ENCODE measurements around the gene ZFP1. TPM values are rescaled to one million over a fixed set of nuclear protein-coding genes. Genes with fewer than 3 reads are reported as not detected.

ZFP1 gene
- total RNA-seq, 1 donor from 2014 or later, result 21.8 TPM

DNA sequence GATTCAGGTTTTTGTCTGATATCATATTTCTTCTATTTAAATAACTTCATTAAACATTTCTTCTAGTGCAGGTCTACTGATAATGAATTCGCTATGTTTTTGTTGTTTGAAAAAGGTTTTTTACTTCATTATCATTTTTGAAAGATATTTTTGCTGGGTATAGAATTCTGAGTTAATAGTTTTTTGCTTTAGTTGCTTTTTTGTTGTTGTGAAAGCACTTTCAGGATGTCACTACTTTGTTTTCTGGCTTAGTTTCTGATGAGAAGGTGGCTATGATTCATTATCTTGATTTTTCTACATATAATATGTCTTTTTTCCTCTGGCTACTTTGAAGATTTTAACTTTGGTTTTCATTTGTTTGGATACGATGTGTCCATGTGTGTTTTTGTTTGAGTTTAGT is 3.5 kb downstream of the ZFP1 start:
- no peak overlapping the region for H3K27ac Mint-ChIP-seq
- TF ChIP-seq, protein P1, sequence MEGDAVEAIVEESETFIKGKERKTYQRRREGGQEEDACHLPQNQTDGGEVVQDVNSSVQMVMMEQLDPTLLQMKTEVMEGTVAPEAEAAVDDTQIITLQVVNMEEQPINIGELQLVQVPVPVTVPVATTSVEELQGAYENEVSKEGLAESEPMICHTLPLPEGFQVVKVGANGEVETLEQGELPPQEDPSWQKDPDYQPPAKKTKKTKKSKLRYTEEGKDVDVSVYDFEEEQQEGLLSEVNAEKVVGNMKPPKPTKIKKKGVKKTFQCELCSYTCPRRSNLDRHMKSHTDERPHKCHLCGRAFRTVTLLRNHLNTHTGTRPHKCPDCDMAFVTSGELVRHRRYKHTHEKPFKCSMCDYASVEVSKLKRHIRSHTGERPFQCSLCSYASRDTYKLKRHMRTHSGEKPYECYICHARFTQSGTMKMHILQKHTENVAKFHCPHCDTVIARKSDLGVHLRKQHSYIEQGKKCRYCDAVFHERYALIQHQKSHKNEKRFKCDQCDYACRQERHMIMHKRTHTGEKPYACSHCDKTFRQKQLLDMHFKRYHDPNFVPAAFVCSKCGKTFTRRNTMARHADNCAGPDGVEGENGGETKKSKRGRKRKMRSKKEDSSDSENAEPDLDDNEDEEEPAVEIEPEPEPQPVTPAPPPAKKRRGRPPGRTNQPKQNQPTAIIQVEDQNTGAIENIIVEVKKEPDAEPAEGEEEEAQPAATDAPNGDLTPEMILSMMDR (IDR thresholded peaks at IDR 0.05; ENCODE audit: unreplicated experiment), result no peak
- peaks cover 4% of the 10 kb centered on the region for H3K4me1 Mint-ChIP-seq

DNA sequence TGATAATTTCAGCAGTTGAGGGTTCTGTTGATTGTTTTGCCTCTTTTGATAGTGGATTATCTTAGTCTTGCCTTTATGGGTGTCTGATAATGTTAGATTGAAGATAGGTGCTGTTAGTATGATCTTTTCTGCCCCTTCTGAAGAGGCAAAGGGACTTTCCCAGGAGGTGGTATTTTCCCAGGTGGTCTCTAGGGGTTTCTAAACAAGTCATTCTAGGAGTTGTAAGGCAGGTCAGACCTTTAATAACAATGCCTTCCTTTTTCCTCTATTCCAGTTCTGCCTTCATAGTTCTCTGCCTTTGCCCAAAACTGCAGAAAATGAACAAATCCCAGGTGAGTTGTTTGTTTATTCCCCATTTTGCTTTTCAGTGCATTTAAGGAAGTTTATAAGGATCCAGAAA is 4.3 kb downstream of the ZFP1 start:
- Mint-ChIP-seq H3K27me3 (ENCODE audit: low read depth) (no peaks in the 10 kb centered on the region), H3K9me3 (peaks cover 41% of the 10 kb centered on the region), H3K36me3 (peaks cover 63% of the 10 kb centered on the region), H3K27ac (no peak overlapping the region), H3K4me1 (peaks cover 4% of the 10 kb centered on the region), H3K4me3 (no peak overlapping the region)
- TF ChIP-seq, protein P1 (IDR thresholded peaks at IDR 0.05; ENCODE audit: unreplicated experiment), result no peak
- no peak for DNase-seq (ENCODE audit: low spot score in 2 of 2, unreplicated experiment in 2 of 2)

More for the DNA sequence above, 3.5 kb downstream of the ZFP1 start:
- peaks cover 55% of the 10 kb centered on the region for H3K36me3 Mint-ChIP-seq
- no peak for DNase-seq (ENCODE audit: low spot score in 2 of 2, unreplicated experiment in 2 of 2)
- H3K9me3 Mint-ChIP-seq, result peaks cover 33% of the 10 kb centered on the region
- H3K27me3 Mint-ChIP-seq (ENCODE audit: low read depth), result no peaks in the 10 kb centered on the region
- H3K4me3 Mint-ChIP-seq, result no peak overlapping the region

DNA sequence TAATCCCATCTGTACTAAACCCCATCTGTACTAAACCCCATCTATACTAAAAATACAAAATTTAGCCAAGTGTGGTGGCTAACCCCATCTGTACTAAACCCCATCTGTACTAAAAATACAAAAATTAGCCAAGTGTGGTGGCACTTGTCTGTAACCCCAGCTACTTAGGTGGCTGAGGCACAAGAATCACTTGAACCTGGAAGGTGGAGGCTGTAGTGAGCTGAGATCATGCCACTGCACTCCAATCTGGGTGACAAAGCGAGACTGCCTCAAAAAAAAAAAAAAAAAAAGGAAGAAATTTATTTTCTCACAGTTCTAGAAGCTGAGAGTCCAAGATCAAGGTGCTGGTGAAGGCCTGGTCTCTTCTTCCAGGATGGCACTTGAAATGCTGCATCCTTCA is 12.1 kb downstream of the ZFP1 start:
- Mint-ChIP-seq H3K27ac (no peak overlapping the region), H3K4me3 (no peak overlapping the region), H3K27me3 (ENCODE audit: low read depth) (no peaks in the 10 kb centered on the region), H3K4me1 (no peaks in the 10 kb centered on the region), H3K9me3 (peaks cover 40% of the 10 kb centered on the region), H3K36me3 (peaks cover 74% of the 10 kb centered on the region)
- TF ChIP-seq, protein P1 (IDR thresholded peaks at IDR 0.05; ENCODE audit: unreplicated experiment), result no peak
- DNase-seq (ENCODE audit: low spot score in 2 of 2, unreplicated experiment in 2 of 2), result no peak

DNA sequence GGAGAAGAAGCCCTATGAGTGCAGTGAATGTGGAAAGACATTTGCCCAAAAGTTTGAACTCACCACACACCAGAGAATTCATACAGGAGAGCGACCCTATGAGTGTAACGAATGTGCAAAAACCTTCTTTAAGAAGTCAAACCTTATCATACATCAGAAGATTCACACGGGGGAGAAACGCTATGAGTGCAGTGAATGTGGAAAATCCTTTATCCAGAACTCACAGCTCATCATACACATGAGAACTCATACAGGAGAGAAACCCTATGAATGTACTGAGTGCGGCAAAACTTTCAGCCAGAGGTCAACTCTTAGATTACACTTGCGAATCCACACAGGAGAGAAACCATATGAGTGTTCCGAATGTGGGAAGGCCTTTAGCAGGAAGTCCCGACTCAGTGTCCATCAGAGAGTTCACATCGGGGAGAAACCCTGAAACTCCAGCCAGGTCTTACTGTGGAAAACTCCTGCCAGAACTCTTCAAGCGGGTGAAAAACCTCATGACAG is 21.6 kb downstream of the ZFP1 start:
- peaks cover 81% of the 10 kb centered on the region for H3K9me3 Mint-ChIP-seq
- peaks cover 87% of the 10 kb centered on the region for H3K36me3 Mint-ChIP-seq
- TF ChIP-seq, protein P1 (IDR thresholded peaks at IDR 0.05; ENCODE audit: unreplicated experiment), result no peak
- no peaks in the 10 kb centered on the region for H3K27me3 Mint-ChIP-seq (ENCODE audit: low read depth)
- H3K4me3 Mint-ChIP-seq, result no peak overlapping the region
- H3K4me1 Mint-ChIP-seq, result no peaks in the 10 kb centered on the region
- H3K27ac Mint-ChIP-seq, result no peak overlapping the region
- DNase-seq (ENCODE audit: low spot score in 2 of 2, unreplicated experiment in 2 of 2), result no peak

DNA sequence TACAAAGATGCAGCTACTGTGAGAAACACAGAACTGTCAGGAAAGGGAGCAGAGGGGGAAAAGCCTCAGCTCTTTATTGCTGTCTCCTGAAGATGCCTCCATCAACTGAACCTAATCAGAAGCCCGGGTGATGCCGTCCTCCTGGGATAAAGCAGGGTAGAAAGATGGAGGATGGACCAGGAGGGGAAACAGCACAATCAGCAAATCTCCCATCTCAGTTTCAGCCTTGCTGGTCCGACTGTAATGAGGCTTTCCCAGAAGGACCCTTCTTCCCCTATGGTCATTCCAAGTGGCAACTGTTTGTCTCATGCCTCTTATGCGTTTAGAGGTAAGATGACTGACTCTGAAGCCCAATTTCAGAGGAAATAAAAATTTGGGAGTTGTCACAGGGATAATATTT is 24.3 kb downstream of the ZFP1 start:
- Mint-ChIP-seq H3K27ac (no peak overlapping the region), H3K36me3 (peaks cover 75% of the 10 kb centered on the region), H3K27me3 (ENCODE audit: low read depth) (no peaks in the 10 kb centered on the region), H3K4me1 (no peaks in the 10 kb centered on the region), H3K4me3 (no peak overlapping the region), H3K9me3 (peaks cover 76% of the 10 kb centered on the region)
- no peak for DNase-seq (ENCODE audit: low spot score in 2 of 2, unreplicated experiment in 2 of 2)
- TF ChIP-seq, protein P1 (IDR thresholded peaks at IDR 0.05; ENCODE audit: unreplicated experiment), result no peak

DNA sequence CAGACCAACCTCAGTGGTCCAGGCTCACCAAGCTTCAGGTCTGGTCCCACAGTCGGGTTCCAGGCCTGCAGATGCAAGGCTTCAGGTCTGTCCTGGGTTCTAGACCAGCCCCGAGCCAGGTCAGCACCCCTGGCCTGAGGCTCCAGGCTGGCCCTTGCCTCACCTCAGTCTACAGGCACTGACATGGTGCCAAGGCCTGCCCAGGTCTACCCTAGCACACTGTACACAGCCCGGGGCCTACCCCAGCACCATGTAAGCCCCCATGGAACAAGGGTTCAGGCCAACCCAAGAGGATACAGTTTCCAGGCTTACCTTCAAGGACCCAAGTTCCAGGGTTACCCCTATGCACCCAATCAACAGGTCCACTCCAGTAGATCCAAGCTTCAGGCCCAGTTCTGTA is 26.8 kb downstream of the ZFP1 start:
- Mint-ChIP-seq H3K9me3 (peaks cover 68% of the 10 kb centered on the region), H3K4me1 (no peaks in the 10 kb centered on the region), H3K27ac (no peak overlapping the region), H3K27me3 (ENCODE audit: low read depth) (no peaks in the 10 kb centered on the region), H3K36me3 (peaks cover 50% of the 10 kb centered on the region), H3K4me3 (no peak overlapping the region)
- no peak for DNase-seq (ENCODE audit: low spot score in 2 of 2, unreplicated experiment in 2 of 2)
- TF ChIP-seq, protein P1 (IDR thresholded peaks at IDR 0.05; ENCODE audit: unreplicated experiment), result no peak
